Stimulated activated naive CD4-positive, alpha-beta T cell (primary cell): ENCODE data around the gene ACER3.
"Not testable (repeated sequence)": the region's sequence is repeated elsewhere in the genome, so short reads cannot be mapped to it uniquely, and the experiment has no call there.

Experiments used
- DNase-seq, 6 experiments: peaks; one replicate each; lab custom pipeline; 2025; lab: John Stamatoyannopoulos, UW

ACER3 gene

GRCh38 chr11:76872959-76873827, 12.5 kb downstream of the ACER3 start:
- DNase-seq = no peak

DNA sequence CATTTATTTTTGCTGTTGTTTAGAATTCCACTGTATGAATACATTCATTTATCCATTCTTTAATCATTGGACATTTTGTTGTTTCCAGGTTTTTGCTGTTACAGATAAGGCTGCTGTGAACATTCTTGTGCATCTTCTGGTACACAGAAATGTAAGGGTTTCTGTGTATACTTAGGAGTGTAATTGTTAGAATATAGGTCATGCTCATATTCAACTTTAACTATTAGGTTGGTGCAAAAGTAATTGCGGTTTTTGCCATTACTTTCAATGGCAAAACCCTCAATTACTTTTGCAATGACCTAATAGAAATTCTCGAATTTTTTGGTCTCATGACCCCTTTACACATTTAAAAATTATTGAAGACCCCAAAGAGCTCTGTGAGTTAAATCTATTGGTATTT, 17.3 kb downstream of the ACER3 start:
- DNase-seq = no peak

GRCh38 chr11:76880314-76880713, 19.6 kb downstream of the ACER3 start:
- DNase-seq = no peak

GRCh38 chr11:76880956-76881355, 20.2 kb downstream of the ACER3 start:
- no peak for DNase-seq

DNA sequence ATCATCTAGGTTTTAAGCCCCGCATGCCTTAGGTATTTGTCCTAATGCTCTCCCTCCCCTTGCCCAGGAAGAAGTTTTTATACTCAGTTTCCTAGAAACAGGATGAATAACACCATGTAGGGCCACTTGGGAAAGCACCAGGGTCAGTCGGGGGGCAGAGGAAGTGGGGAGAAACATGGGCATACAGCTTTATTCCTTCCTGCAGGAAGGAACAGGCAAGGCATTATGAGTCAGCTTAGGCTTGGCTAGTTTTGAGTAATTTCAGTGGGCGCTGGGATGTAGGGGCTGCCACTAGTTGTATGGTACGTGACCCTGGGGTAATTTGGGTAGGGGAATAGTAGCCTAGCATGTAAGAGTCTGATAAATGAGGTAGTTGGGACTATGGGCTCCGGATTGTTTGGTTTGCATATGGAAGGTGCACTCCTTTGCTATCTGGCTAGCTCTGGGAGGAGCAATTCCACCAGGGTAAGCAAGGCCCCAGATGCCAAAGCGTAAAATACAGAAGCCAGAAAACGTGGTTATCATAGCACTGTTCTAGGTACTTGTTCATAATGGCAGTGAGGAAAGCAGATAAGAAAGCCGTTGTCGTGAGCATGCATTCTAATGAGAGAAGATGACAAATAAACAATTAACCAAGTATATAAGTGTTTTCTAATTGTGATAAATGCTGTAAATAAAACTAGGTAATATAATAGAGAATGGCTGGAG, 24.8 kb downstream of the ACER3 start:
- no peak for DNase-seq

- DNase-seq = no peak
Observed at GRCh38 chr11:76888989-76889388, 28.3 kb downstream of the ACER3 start.

- no peak for DNase-seq
Observed at GRCh38 chr11:76889411-76889975, 28.8 kb downstream of the ACER3 start.

DNA sequence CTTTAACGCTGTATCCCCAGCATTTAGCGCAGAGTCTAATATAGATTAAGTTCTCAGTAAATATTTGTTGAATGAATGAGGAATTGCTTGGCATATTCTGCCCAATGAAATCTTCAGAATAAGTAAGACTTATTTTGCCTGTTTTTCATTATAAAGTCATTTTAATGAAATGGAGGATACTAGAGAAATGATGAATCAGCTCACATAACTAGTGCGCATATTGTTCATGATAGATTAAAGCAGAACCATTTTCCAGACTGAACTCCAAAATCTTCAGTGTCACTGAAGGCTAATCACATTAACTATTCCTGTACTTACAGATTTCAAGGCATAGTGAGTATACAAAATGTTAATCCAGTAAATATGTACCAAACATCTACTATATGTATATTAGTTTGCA, 29.6 kb downstream of the ACER3 start:
- DNase-seq = no peak

- no peak for DNase-seq
Observed at GRCh38 chr11:76891285-76891684, 30.6 kb downstream of the ACER3 start.

DNA sequence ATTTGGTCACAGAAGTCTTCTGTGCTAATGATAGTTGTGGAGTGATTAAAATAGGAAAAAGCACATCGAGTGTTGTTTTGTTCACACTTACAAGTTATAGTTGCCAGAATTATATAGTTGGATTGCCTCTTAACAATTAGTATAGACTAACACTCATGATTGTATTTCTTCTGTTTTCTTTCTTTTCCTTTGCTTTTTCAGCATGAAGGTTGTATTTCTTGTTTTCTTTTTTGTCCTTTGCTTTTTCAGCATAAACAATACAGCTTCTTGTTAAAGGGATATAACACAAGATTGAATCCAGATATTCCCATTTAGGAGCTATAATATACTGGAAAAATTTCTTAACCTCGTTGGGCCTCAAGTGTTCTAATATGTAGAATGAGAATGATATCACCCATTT, 31.1 kb downstream of the ACER3 start:
- DNase-seq = no peak

- DNase-seq = no peak
Observed at GRCh38 chr11:76892306-76892705, 31.6 kb downstream of the ACER3 start.

- no peak for DNase-seq
Observed at GRCh38 chr11:76897233-76897632, 36.5 kb downstream of the ACER3 start.

DNA sequence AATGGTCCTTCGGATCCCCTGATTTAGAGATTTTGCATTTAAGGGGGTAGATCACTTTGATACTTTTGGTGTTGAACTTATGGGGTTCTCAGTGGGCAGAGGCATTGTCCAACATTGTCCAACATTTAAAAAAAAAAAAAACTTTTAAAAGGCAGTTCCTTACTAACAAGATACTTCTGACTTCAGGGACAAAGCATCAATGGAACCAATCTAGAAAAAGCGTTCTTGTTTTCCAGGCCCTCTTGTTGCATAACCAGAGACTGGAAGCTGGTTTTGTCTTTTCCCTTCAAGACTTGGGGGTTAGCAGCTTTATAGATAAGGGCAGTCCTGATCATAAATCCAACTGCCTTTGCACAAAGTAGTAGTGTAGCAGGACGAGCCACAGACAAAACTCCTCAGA, 40.4 kb downstream of the ACER3 start:
- DNase-seq = no peak

DNA sequence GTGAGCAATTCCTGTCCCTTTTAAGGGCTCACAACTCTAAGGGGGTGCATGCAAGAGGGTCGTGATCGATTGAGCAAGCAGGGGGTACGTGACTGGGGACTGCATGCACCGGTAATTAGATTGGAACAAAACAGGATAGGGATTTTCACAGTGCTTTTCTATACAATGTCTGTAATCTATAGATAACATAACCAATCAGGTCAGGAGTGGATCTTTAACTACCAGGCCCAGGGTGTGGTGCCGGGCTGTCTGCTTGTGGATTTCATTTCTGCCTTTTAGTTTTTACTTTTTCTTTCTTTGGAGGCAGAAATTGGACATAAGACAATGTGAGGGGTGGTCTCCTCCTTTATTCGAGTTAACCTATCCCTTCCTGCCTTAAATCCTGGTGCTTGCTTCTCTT, 40.9 kb downstream of the ACER3 start:
- not testable (repeated sequence) for DNase-seq

DNA sequence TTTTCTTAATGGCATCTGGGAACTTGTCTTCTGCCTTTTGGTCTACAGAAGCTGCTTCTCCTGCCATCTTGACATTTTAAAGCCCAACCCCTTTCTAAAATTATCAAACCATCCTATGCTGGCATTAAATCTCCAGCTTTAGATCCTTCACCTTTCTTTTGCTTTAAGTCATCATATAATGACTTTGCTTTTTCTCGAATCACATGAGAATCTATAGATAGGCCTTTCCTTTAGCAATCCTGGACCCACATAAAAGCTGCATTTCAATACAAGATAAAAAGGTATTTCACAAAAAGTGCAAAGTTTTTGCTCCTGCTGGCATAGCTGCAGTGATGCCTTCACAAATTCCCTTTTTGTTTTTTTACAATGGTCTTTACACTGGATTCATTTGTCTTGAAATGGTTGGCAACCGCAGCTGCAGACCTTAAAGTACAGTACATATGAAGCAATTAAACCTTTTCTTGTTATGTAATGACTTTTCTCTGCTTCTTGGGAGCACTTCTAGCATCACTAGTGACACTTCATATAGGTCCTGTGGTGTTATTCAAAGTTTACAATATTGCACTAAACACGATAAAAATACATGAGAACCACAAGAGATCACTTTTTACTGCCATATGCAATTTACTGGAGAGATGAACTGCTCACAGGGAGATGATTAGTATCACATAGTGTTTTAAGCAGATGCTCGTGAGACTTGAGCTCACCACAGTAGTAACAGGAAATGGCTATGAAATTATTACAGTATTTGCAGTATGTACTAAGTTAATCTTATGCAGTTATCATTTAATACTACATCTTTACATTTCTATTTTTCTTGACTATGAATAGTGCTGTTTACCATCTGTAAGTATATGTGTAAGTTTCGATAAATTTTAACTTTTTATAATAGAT, 41.6 kb downstream of the ACER3 start:
- DNase-seq = no peak

GRCh38 chr11:76903325-76903724, 42.6 kb downstream of the ACER3 start:
- DNase-seq = no peak

DNA sequence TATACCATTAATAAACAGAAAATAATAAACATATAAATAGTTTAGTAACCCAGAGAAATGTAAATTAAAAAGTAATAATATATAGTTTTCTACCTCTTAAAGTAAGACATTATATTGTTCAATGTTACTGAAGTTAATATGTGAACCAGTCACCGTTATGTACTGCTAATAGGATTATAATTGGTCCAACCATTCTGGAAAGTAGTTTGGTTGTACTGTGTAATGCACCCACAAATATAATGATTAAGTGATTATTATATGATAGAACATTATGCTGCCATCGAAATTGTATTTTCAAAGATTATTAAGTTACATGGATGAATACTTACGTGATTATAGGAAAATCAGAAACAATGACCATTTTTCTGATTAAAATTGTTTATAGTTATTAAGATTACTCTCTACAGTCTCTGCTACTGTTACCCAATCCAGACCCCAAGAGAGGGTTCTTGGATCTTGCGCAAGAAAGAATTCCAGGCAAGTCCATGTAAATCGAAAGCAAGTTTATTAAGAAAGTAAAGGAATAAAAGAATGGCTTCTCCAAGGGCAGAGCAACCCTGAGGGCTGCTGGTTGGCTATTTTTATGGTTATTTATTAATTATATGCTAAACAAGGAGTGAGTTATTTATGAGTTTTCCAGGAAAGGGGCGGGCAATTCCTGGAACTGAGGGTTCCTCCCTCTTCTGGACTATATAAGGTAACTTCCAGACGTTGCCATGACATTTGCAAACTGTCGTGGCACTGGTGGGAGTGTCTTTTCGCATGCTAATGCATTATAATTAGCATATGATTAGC, 50.1 kb downstream of the ACER3 start:
- DNase-seq = no peak

- no peak for DNase-seq
Observed at GRCh38 chr11:76911415-76911808, 50.7 kb downstream of the ACER3 start.

- DNase-seq = no peak
Observed at GRCh38 chr11:76916712-76917111, 56.0 kb downstream of the ACER3 start.

GRCh38 chr11:76918941-76919386, 58.2 kb downstream of the ACER3 start:
- peak in 2 of 6 experiments; percentile 1 to 4 for DNase-seq

GRCh38 chr11:76919467-76919866, 58.7 kb downstream of the ACER3 start:
- DNase-seq = no peak
